DOHH2 (cell line): ENCODE data around the gene SLC25A13.
A peak's percentile ranks its signal among the peaks of the same experiment; 100 is the strongest.

Source experiments
- H3F3A ChIP-seq: fragments of 200-600 bp; sonication (generic), shearing (Covaris generic); 2 replicates; pipeline ENCODE4 v1.6.0; 2016; ENCODE audit warnings: antibody characterized with exemption, mild to moderate bottlenecking; ENCODE audit not compliant: control insufficient read depth, insufficient read depth
- H3K27ac ChIP-seq: fragments of 200-600 bp; sonication (generic); 2 replicates; pipeline ENCODE4 v1.5.1; 2014; ENCODE audit warnings: low read depth, mild to moderate bottlenecking, low read length, moderate library complexity
- H3K27me3 ChIP-seq: fragments of 200-600 bp; sonication (generic); 2 replicates; pipeline ENCODE4 v1.6.1; 2014; ENCODE audit warnings: mild to moderate bottlenecking, low read length, mixed read lengths; ENCODE audit not compliant: control insufficient read depth
- H3K36me3 ChIP-seq: fragments of 200-600 bp; sonication (generic); 2 replicates; pipeline ENCODE4 v1.6.1; 2014; ENCODE audit warnings: mild to moderate bottlenecking, low read length, moderate library complexity, mixed read lengths; ENCODE audit not compliant: control insufficient read depth
- H3K4me1 ChIP-seq: fragments of 200-600 bp; sonication (generic); 2 replicates; pipeline ENCODE4 v1.6.1; 2014; ENCODE audit warnings: mild to moderate bottlenecking, low read length, mixed read lengths; ENCODE audit not compliant: control insufficient read depth
- H3K4me2 ChIP-seq: fragments of 200-600 bp; sonication (generic); 2 replicates; pipeline ENCODE4 v1.6.0; 2014; ENCODE audit warnings: mild to moderate bottlenecking, low read length, moderate library complexity
- H3K4me3 ChIP-seq: fragments of 200-600 bp; sonication (generic); 2 replicates; pipeline ENCODE4 v1.5.1; 2014; ENCODE audit warnings: mild to moderate bottlenecking, low read length, mixed read lengths
- H3K79me2 ChIP-seq: fragments of 200-600 bp; sonication (generic); 2 replicates; pipeline ENCODE4 v1.6.1; 2014; ENCODE audit warnings: mild to moderate bottlenecking, low read length, mixed read lengths; ENCODE audit not compliant: control insufficient read depth
- H3K9me2 ChIP-seq: fragments of 200-600 bp; sonication (generic); replicated peaks from 2 replicates; pipeline ENCODE4 v1.6.1; 2014; ENCODE audit warnings: mild to moderate bottlenecking, low read length, mixed read lengths; ENCODE audit not compliant: control insufficient read depth
- H3K9me3 ChIP-seq: fragments of 200-600 bp; sonication (generic); 2 replicates; pipeline ENCODE4 v1.6.1; 2014; ENCODE audit warnings: antibody characterized with exemption, low read length, mixed read lengths; ENCODE audit not compliant: control insufficient read depth, insufficient read depth
- H4K20me1 ChIP-seq: fragments of 200-600 bp; sonication (generic); 2 replicates; pipeline ENCODE4 v1.6.0; 2014; ENCODE audit warnings: low read depth, mild to moderate bottlenecking, antibody characterized with exemption, low read length, moderate library complexity; ENCODE audit not compliant: control insufficient read depth, insufficient read depth
- CTCF ChIP-seq: fragments of 200-600 bp; sonication (generic); IDR thresholded peaks from one replicate; pipeline ENCODE4 v1.5.1; 2014; ENCODE audit warnings: antibody characterized with exemption, mild to moderate bottlenecking, low read depth, low read length; ENCODE audit not compliant: poor library complexity, severe bottlenecking
- EZH2phosphoT487 ChIP-seq: fragments of 200-600 bp; sonication (generic); IDR thresholded peaks from 2 replicates; pipeline ENCODE4 v1.6.1; 2017; ENCODE audit warnings: borderline replicate concordance, mild to moderate bottlenecking, antibody characterized with exemption, low read length, moderate library complexity, mixed read lengths

Gene SLC25A13

GRCh38 chr7:96131525-96131924, 190.4 kb downstream of the SLC25A13 start:
- Histone ChIP-seq H3K4me1 (no peaks in the 10 kb centered on the region), H3F3A (no peaks in the 10 kb centered on the region), H3K79me2 (no peaks in the 10 kb centered on the region), H3K27me3 (no peaks in the 10 kb centered on the region), H3K4me3 (no peak overlapping the region), H3K9me2 (no peaks in the 10 kb centered on the region), H3K27ac (no peak overlapping the region), H3K4me2 (no peak overlapping the region), H4K20me1 (no peaks in the 10 kb centered on the region), H3K36me3 (no peaks in the 10 kb centered on the region; the same call in 1 of the 2 replicates), H3K9me3 (no peaks in the 10 kb centered on the region)
- TF ChIP-seq EZH2phosphoT487: no peak
- peak; percentile 23 for TF ChIP-seq CTCF

- H3K4me2 ChIP-seq: no peak overlapping the region
- no peak overlapping the region for H3K4me3 ChIP-seq
- no peaks in the 10 kb centered on the region for H3K27me3 ChIP-seq
- H3K9me2 ChIP-seq: no peaks in the 10 kb centered on the region
- no peaks in the 10 kb centered on the region for H3K9me3 ChIP-seq
- no peaks in the 10 kb centered on the region for H4K20me1 ChIP-seq
- no peaks in the 10 kb centered on the region for H3K79me2 ChIP-seq
- H3K4me1 ChIP-seq: no peaks in the 10 kb centered on the region
- no peak overlapping the region for H3K27ac ChIP-seq
- no peaks in the 10 kb centered on the region for H3F3A ChIP-seq
- H3K36me3 ChIP-seq: no peaks in the 10 kb centered on the region; the same call in 1 of the 2 replicates
- TF ChIP-seq CTCF (no peak), EZH2phosphoT487 (no peak)
Measured at GRCh38 chr7:96127746-96128145, 194.2 kb downstream of the SLC25A13 start.

- H3K4me1 ChIP-seq: no peaks in the 10 kb centered on the region
- H3K4me3 ChIP-seq: no peak overlapping the region
- no peaks in the 10 kb centered on the region for H3K27me3 ChIP-seq
- no peaks in the 10 kb centered on the region for H3F3A ChIP-seq
- H3K79me2 ChIP-seq: no peaks in the 10 kb centered on the region
- H3K9me2 ChIP-seq: no peaks in the 10 kb centered on the region
- no peaks in the 10 kb centered on the region for H3K9me3 ChIP-seq
- no peak overlapping the region for H3K27ac ChIP-seq
- no peaks in the 10 kb centered on the region for H4K20me1 ChIP-seq
- no peak overlapping the region for H3K4me2 ChIP-seq
- H3K36me3 ChIP-seq: no peaks in the 10 kb centered on the region; the same call in 1 of the 2 replicates
- TF ChIP-seq EZH2phosphoT487 (no peak), CTCF (no peak)
Measured at GRCh38 chr7:96126382-96126781, 195.5 kb downstream of the SLC25A13 start.
